ENCODE data around the gene PHKG1. TPM values are rescaled to one million over a fixed set of nuclear protein-coding genes. Genes with fewer than 3 reads are reported as not detected.

PHKG1 gene
- total and polyA plus RNA-seq, 2 of the 8 experiments (the other 6 are each of a cell fraction or from before 2014, with no cell fraction given) = 0.03 to 0.61 TPM

DNA sequence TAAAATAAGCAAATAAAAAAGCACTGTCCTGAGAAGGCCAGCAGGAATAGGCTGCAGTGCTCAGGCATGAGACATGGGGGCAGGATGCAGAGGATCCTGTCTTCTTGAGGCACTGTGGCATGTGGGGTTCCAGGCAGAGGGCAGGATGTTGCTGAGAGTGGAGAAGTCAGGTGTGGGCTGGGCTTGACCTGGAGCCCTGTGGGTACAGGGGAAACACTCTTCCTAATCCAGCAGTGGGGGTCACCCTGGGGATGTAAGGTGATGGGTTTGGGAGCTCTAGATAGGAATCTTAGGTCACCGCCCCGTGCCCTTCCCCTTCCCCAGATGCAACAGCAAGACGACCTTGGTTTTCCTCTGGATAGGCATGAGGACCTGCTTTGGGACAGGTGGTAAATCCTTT, 15.1 kb downstream of the PHKG1 start:
- TF ChIP-seq, protein P1, sequence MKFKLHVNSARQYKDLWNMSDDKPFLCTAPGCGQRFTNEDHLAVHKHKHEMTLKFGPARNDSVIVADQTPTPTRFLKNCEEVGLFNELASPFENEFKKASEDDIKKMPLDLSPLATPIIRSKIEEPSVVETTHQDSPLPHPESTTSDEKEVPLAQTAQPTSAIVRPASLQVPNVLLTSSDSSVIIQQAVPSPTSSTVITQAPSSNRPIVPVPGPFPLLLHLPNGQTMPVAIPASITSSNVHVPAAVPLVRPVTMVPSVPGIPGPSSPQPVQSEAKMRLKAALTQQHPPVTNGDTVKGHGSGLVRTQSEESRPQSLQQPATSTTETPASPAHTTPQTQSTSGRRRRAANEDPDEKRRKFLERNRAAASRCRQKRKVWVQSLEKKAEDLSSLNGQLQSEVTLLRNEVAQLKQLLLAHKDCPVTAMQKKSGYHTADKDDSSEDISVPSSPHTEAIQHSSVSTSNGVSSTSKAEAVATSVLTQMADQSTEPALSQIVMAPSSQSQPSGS (IDR thresholded peaks at IDR 0.05; ENCODE audit: low read length) = no peak
- no peak for TF ChIP-seq ZNF274 (IDR thresholded peaks at IDR 0.05; ENCODE audit: borderline replicate concordance, extremely low read depth, low read length)
- Histone ChIP-seq H2BK12ac (ENCODE audit: low read depth, low read length) (no peak overlapping the region), H3K14ac (ENCODE audit: insufficient read length) (no peak overlapping the region), H2AFZ (ENCODE audit: low read length) (no peak overlapping the region), H3K4ac (replicated peaks; ENCODE audit: insufficient read length, low read depth, low read length) (no peak overlapping the region), H4K5ac (ENCODE audit: insufficient read length, low read depth, low read length) (no peak overlapping the region), H3K4me2 (ENCODE audit: insufficient read depth in 1 of 2, low read depth in 2 of 2, low read length in 2 of 2) (no peak overlapping the region), H3K79me1 (ENCODE audit: low read depth, low read length) (no peaks in the 10 kb centered on the region), H3K36me3 (ENCODE audit: control insufficient read depth in 2 of 4, insufficient read depth in 4 of 4, low read length in 3 of 4) (peaks cover 3 to 25% (median 9%) of the 10 kb centered on the region in 4 experiments; a peak in 7 of 8 replicates), H3K23ac (ENCODE audit: insufficient read length) (no peak overlapping the region), H4K91ac (replicated peaks; ENCODE audit: insufficient read length, low read length) (no peak overlapping the region), H2BK20ac (ENCODE audit: low read length) (no peak overlapping the region), H2BK15ac (ENCODE audit: low read length) (no peak overlapping the region), H3K56ac (replicated peaks; ENCODE audit: insufficient read length, low read depth, low read length) (no peak overlapping the region), H3K18ac (ENCODE audit: extremely low read depth, low read length) (no peak overlapping the region), H4K8ac (ENCODE audit: extremely low read depth, insufficient read depth, low read length) (no peak overlapping the region), H4K20me1 (replicated peaks in 1 of 2; ENCODE audit: control insufficient read depth in 1 of 2, insufficient read depth in 2 of 2, low read length in 2 of 2) (peaks cover 0 to 2% of the 10 kb centered on the region in 2 experiments), H3K79me2 (ENCODE audit: control insufficient read depth in 1 of 2, insufficient read depth in 2 of 2, low read length in 2 of 2) (no peaks in the 10 kb centered on the region), H3K4me3 (ENCODE audit: extremely low read depth in 1 of 4, insufficient read depth in 2 of 4, low read depth in 3 of 4, low read length in 4 of 4) (no peak overlapping the region), H3K9ac (replicated peaks in 1 of 4; ENCODE audit: extremely low read depth in 1 of 4, low read depth in 3 of 4, low read length in 3 of 4) (no peak overlapping the region), H3K9me3 (ENCODE audit: insufficient read depth in 2 of 2, low read depth in 1 of 2, low read length in 1 of 2) (no peaks in the 10 kb centered on the region), H3K23me2 (ENCODE audit: low read depth, low read length) (no peaks in the 10 kb centered on the region), H3K27ac (ENCODE audit: low read depth, low read length) (no peak overlapping the region), H2BK120ac (replicated peaks; ENCODE audit: low read depth, low read length) (no peak overlapping the region), H2BK5ac (ENCODE audit: low read depth, low read length) (no peak overlapping the region), H3K4me1 (replicated peaks in 1 of 4; ENCODE audit: control insufficient read depth in 3 of 4, insufficient read depth in 4 of 4, low read length in 3 of 4) (no peaks in the 10 kb centered on the region), H3K27me3 (replicated peaks in 1 of 4; ENCODE audit: control insufficient read depth in 3 of 4, extremely low read depth in 1 of 4, insufficient read depth in 3 of 4, low read length in 3 of 4) (no peaks in the 10 kb centered on the region), H2AK5ac (ENCODE audit: low read depth, low read length) (no peak overlapping the region)
- 82% methylated on average over 2 of the region's 3 CpGs; no CpG with 5 or more reads in 1 of the 2 experiments for WGBS, 2 experiments (ENCODE audit: extremely low coverage in 1 of 2, insufficient coverage in 1 of 2, insufficient read length in 1 of 2, insufficient replicate concordance in 2 of 2, low coverage in 1 of 2, low lambda C conversion rate in 2 of 2, missing lambda C conversion rate in 1 of 2)
- DNase-seq (ENCODE audit: low read depth in 1 of 2, low spot score in 2 of 2) (no peak), FAIRE-seq (no peak)
- ChIA-PET POLR2A (ENCODE audit: partially characterized antibody) (interaction anchor here (1.3 to 1.7 kb wide), 3 partner anchors 11 to 26 kb away, joined by 3 to 4 read pairs (median 3); partner anchors contain the start of genes CCT6A, PSPH and SUMF2), CTCF (ENCODE audit: partially characterized antibody) (interaction anchor here (0.9 to 2.9 kb wide), 3 partner anchors 14 to 83 kb away, joined by 3 to 23 read pairs (median 4); partner anchors contain the start of gene PHKG1)

All from H1 (cell line).